ENCODE data around the gene KL. TPM values are rescaled to one million over a fixed set of nuclear protein-coding genes. Genes with fewer than 3 reads are reported as not detected.

KL gene
- total and polyA plus RNA-seq, 10 of the 15 experiments (the other 5 are each of a cell fraction or from before 2014, with no cell fraction given) = 0.08 to 2.1 (median 1.4) TPM

- TF ChIP-seq PAX5 (IDR thresholded peaks at IDR 0.05; ENCODE audit: borderline replicate concordance, low read depth, low read length) (no peak), STAT3 (IDR thresholded peaks at IDR 0.05; ENCODE audit: low read depth, low read length) (no peak), KAT2A (conservative IDR thresholded peaks at IDR 0.05; ENCODE audit: control insufficient read depth, low read depth, low read length) (no peak), ZNF622 (IDR thresholded peaks at IDR 0.05) (no peak), ZNF24 (IDR thresholded peaks at IDR 0.05) (no peak), HDAC6 (IDR thresholded peaks at IDR 0.05; ENCODE audit: unreplicated experiment) (no peak)
Observed at GRCh38 chr13:33008946-33009722, 7.1 kb upstream of the KL start (continued).

GRCh38 chr13:33011828-33012470 lies 4.3 kb upstream of the KL start:
- Histone ChIP-seq H3K36me3 (ENCODE audit: control insufficient read depth in 2 of 2, insufficient read depth in 2 of 2, low read length in 1 of 2) (no peaks in the 10 kb centered on the region), H3K27me3 (replicated peaks in 1 of 2; ENCODE audit: control insufficient read depth in 2 of 2, insufficient read depth in 2 of 2, low read length in 1 of 2) (peaks cover 0 to 6% of the 10 kb centered on the region in 2 experiments; a peak in 1 of 4 replicates), H3K27ac (ENCODE audit: control insufficient read depth, insufficient read depth) (no peak overlapping the region), H3K4me1 (ENCODE audit: control insufficient read depth, insufficient read depth, low read length) (peaks cover 1% of the 10 kb centered on the region), H3K4me2 (ENCODE audit: control insufficient read depth, insufficient read depth) (no peak overlapping the region), H3K9me3 (replicated peaks; ENCODE audit: control insufficient read depth, insufficient read depth, low read length) (peaks cover 8% of the 10 kb centered on the region), H3K79me2 (ENCODE audit: control insufficient read depth, insufficient read depth, low read length) (no peaks in the 10 kb centered on the region), H3K9ac (ENCODE audit: control insufficient read depth, insufficient read depth, low read length) (no peak overlapping the region), H3K4me3 (no peak overlapping the region), H4K20me1 (ENCODE audit: control insufficient read depth, insufficient read depth) (no peaks in the 10 kb centered on the region), H2AFZ (ENCODE audit: control insufficient read depth, low read depth, low read length) (no peak overlapping the region)
- ChIA-PET SMC1A (ENCODE audit: uncharacterized antibody, unreplicated experiment) (no interaction called here), RAD21 (ENCODE audit: unreplicated experiment) (no interaction called here), POLR2A (no interaction called here), CTCF (no interaction called here)
- intact Hi-C loops (cut with micrococcal nuclease; ENCODE audit: unreplicated experiment) (no loop called here), in situ Hi-C loops (cut with MboI) (no loop called here)
- BruUV-seq (replicated peaks) = no TSS peak
- FAIRE-seq (no peak), ATAC-seq (no peak), DNase-seq (ENCODE audit: low read depth, low spot score) (no peak)
- WGBS (ENCODE audit: insufficient coverage, insufficient replicate concordance, low lambda C conversion rate, missing lambda C conversion rate) = 67% methylated on average over 5 of the region's 5 CpGs
- TF ChIP-seq ZBTB33 (IDR thresholded peaks at IDR 0.05) (no peak), DPF2 (IDR thresholded peaks at IDR 0.05) (no peak), PAX8 (IDR thresholded peaks at IDR 0.05) (no peak), PRDM15 (CRISPR knock-in tag; IDR thresholded peaks at IDR 0.05) (no peak), IKZF1 (conservative IDR thresholded peaks at IDR 0.05) (no peak), MEF2A (IDR thresholded peaks at IDR 0.05; ENCODE audit: insufficient read depth, low read depth, low read length) (no peak), IKZF2 (IDR thresholded peaks at IDR 0.05) (no peak), USF2 (IDR thresholded peaks at IDR 0.05; ENCODE audit: borderline replicate concordance, low read depth, low read length) (no peak), ESRRA (IDR thresholded peaks at IDR 0.05; ENCODE audit: low read length) (no peak), FOXM1 (IDR thresholded peaks at IDR 0.05; ENCODE audit: low read depth, low read length) (no peak), POLR2AphosphoS5 (IDR thresholded peaks at IDR 0.05; ENCODE audit: low read length) (no peak), HCFC1 (IDR thresholded peaks at IDR 0.05; ENCODE audit: low read length) (no peak)

Measured in GM12878 (cell line).